Fibroblast of villous mesenchyme (primary cell): ENCODE data around the gene ENDOU. TPM values are rescaled to one million over a fixed set of nuclear protein-coding genes. Genes with fewer than 3 reads are reported as not detected.
A peak's percentile ranks its signal among the peaks of the same experiment; 100 is the strongest.

Experiments
- DNase-seq: peaks from one replicate; pipeline ENCODE4 v3.0.0-alpha.2; 2010; ENCODE audit warnings: low read depth
- H3K4me3 ChIP-seq: 2 replicates; pipeline ENCODE4 v1.5.1; 2011; ENCODE audit warnings: low read depth, mild to moderate bottlenecking, low read length
- total RNA-seq: library from RNA; depleted of rRNA; stranded (reverse); fragments of >200 nt; gene quantifications from 2 replicates; pipeline ENCODE4 v1.2.3, GENCODE V29; 2012
- TF ChIP-seq, protein P1 (sequence below): IDR thresholded peaks from 2 replicates; pipeline ENCODE4 v1.5.1; 2012; ENCODE audit warnings: low read depth, mild to moderate bottlenecking, low read length; ENCODE audit not compliant: insufficient read depth

The ENDOU gene
- total RNA-seq, 1 donor, result not detected

DNA sequence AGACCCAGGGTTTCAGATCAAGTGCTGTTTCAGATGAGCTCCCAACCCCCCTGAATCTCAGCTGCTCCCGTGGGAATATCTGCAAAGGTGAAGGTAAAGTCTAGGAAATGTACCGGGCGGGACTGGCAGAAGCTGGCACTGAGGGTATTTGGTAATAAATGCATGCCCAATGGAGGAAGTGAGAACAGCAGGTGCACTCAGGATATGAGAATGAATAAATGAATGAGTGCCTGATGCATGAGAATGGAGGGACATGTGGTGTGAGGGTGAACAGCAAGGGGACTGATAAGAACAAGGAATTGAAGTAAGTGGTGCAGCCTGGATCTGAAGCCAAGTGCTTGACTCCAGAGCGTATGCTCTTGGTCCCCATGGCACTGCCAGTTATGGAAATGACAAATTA, 21.8 kb upstream of the ENDOU start:
- DNase-seq, result no peak
- no peak overlapping the region for H3K4me3 ChIP-seq
- TF ChIP-seq, protein P1, sequence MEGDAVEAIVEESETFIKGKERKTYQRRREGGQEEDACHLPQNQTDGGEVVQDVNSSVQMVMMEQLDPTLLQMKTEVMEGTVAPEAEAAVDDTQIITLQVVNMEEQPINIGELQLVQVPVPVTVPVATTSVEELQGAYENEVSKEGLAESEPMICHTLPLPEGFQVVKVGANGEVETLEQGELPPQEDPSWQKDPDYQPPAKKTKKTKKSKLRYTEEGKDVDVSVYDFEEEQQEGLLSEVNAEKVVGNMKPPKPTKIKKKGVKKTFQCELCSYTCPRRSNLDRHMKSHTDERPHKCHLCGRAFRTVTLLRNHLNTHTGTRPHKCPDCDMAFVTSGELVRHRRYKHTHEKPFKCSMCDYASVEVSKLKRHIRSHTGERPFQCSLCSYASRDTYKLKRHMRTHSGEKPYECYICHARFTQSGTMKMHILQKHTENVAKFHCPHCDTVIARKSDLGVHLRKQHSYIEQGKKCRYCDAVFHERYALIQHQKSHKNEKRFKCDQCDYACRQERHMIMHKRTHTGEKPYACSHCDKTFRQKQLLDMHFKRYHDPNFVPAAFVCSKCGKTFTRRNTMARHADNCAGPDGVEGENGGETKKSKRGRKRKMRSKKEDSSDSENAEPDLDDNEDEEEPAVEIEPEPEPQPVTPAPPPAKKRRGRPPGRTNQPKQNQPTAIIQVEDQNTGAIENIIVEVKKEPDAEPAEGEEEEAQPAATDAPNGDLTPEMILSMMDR, result no peak

DNA sequence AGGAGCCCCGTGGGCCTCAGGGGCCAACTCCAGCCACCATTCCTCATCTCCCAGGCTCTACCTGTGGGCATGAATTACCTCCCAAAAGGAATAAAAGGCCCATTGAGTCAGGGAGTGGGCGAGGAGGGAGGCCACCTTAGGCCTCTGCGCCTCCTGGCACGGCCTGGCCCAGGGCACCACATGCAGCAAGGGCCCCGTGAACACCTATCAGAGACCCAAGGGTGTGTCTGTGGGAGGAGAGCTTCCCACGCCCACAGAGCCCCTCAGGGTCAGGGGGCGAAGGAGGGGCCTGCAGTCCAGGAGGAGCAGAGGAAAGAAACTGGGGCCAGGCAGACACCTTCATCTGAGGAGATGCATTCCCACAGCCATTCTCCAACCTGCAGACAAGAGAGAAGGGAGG, 21.2 kb upstream of the ENDOU start:
- no peak overlapping the region for H3K4me3 ChIP-seq
- TF ChIP-seq, protein P1, result no peak
- DNase-seq, result no peak

DNA sequence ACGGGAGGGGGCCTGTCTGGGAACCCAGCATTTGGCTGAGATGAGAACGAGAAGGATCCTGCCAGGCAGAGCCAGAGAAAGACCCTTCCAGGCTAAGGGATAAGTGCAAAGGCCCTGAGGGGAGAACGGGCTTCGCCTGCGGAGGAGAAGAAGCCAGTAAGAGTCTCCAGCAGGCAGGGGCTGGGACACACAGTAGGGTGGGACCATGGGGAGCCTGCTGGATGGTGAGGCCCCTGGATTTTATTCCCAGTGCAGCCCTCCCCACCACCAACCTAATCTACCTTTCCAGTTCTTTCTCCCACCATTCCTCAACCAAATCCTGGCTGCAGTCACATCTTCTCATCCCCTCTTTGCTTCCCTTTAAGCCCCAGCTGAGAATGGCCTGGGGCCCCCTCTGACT, 20.8 kb upstream of the ENDOU start:
- no peak for DNase-seq
- no peak overlapping the region for H3K4me3 ChIP-seq
- TF ChIP-seq, protein P1, result no peak

DNA sequence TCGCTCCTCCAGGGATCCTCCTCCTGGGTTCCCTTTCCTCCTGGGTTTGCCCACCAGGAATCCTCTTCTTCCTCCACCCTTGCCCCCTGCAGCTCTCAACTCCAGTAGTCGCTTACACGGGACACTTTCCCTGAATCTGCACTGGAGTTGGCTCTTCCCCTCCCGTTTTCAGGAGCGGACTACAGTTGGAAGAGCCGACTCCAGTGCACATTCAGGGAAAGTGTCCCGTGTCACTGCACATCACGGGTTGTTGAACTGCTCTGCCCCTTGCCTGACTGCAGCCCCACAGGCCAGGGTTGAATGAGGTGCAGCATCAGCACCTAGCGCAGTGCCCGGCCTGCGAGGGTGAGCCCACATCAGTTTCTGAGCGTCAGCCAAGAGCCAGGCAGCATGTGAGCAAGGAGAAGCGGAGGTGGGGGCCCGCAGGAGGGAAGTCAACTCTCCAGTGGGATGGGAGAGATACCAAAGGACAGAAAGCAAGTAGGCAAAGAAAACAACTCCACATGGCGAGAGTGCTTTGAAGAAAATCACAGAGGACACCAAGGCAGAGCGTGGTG, 20.3 kb upstream of the ENDOU start:
- DNase-seq, result no peak
- TF ChIP-seq, protein P1, result no peak
- no peak overlapping the region for H3K4me3 ChIP-seq

DNA sequence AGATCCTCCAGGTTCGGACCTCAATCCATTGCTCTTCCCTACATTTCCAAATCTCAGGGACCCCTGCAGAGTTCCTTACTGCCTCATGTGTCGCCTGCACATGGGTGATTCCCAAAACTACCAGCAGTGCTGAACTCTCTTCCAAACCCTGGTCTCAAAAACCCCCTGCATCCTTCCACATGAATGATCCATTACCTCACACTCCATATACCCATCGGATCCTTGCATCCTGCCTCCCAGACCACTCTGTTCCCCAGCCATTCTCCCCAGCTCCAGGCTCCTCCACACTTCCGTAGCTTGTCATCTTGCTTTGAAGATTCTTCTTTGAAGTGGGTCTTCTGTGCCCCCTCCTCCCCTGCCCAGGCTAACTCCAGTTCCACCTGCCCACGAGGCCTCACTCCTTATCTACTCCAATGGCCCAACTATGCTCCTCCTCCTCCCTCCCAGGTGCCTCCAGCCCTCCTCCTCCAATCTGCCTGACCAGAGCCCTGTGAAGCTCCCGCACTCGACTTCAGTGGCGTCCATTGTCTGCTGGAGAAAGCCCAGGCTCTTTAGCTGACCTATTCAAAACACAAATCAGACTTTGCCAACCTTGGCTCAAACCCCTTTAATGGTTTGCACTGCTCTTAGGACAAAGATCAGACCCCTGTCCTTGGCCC, 19.6 kb upstream of the ENDOU start:
- no peak for DNase-seq
- TF ChIP-seq, protein P1, result no peak
- no peak overlapping the region for H3K4me3 ChIP-seq

DNA sequence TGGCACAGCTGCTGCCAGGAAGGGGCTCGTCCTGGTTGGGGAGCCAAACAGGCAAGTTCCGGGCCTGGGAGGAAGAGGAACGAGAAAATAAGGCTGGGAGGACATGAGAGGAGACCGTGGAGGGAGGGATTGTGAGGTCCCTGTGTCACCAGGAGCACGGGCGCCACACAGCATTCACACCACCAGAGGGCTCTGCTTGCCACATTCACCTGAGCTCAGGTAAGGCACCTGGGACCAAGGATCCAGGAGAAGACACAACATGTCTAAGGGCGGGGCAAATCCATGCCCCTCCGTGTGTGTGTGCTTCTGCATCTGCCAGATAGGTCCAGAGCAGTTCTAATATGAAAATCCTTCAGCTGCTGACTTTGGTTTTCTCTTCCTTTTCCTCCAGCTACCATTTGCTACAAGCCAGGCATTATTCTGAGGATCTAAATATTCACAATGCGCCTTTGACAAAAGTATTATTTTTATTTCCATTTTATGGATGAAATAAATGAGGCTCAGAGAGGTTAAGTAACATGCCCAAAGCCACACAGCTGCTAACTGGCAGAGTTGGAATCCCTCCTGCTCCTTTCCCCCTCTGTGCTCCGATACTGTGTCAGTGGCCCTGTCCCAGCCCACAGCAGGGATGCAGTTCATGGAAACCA, 18.8 kb upstream of the ENDOU start:
- TF ChIP-seq, protein P1, result peak; percentile 26
- DNase-seq, result no peak
- no peak overlapping the region for H3K4me3 ChIP-seq
